ENCODE results near the gene RPTOR.

The RPTOR gene

GRCh38 chr17:80575057-80575875 is 30.6 kb downstream of the RPTOR start:
- Histone ChIP-seq H3K36me3 (ENCODE audit: control insufficient read depth in 2 of 2, insufficient read depth in 1 of 2, low read length in 2 of 2) (no peaks in the 10 kb centered on the region; a peak in 1 of 3 replicates), H3K27ac (ENCODE audit: extremely low read depth, low read depth, low read length) (no peak overlapping the region), H3K4me1 (ENCODE audit: control insufficient read depth, insufficient read depth, low read length) (no peaks in the 10 kb centered on the region), H3K4me3 (ENCODE audit: low read depth, low read length) (no peak overlapping the region), H3K9me3 (ENCODE audit: control insufficient read depth, insufficient read depth, low read depth, low read length) (no peaks in the 10 kb centered on the region)
- CTCF ChIA-PET, result interaction anchor here (0.6 to 4.3 kb wide), 64 partner anchors 9 to 583 kb away, joined by 3 to 45 read pairs (median 5); partner anchors contain the start of genes NPTX1 and RPTOR
- POLR2A ChIA-PET, result interaction anchor here (1.4 kb wide), 1 partner anchor 120 kb away, joined by 4 read pairs; no protein-coding TSS in a partner anchor
- TF ChIP-seq, protein P1, sequence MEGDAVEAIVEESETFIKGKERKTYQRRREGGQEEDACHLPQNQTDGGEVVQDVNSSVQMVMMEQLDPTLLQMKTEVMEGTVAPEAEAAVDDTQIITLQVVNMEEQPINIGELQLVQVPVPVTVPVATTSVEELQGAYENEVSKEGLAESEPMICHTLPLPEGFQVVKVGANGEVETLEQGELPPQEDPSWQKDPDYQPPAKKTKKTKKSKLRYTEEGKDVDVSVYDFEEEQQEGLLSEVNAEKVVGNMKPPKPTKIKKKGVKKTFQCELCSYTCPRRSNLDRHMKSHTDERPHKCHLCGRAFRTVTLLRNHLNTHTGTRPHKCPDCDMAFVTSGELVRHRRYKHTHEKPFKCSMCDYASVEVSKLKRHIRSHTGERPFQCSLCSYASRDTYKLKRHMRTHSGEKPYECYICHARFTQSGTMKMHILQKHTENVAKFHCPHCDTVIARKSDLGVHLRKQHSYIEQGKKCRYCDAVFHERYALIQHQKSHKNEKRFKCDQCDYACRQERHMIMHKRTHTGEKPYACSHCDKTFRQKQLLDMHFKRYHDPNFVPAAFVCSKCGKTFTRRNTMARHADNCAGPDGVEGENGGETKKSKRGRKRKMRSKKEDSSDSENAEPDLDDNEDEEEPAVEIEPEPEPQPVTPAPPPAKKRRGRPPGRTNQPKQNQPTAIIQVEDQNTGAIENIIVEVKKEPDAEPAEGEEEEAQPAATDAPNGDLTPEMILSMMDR (tag by site-specific recombination; IDR thresholded peaks at IDR 0.05), result peak; percentile 98
- TF ChIP-seq ZNF660 (tag by site-specific recombination; IDR thresholded peaks at IDR 0.05) (peak; percentile 93), IKZF3 (tag by site-specific recombination; IDR thresholded peaks at IDR 0.05) (no peak), ZBTB26 (tag by site-specific recombination; optimal IDR thresholded peaks at IDR 0.05) (peak; percentile 39), ZNF404 (tag by site-specific recombination; IDR thresholded peaks at IDR 0.05) (no peak), ZNF416 (tag by site-specific recombination; IDR thresholded peaks at IDR 0.05) (no peak), KLF17 (tag by site-specific recombination; IDR thresholded peaks at IDR 0.05) (0 out of 2 replicates have a peak, but pooled peaks have one; percentile 55), ZBTB8A (tag by site-specific recombination; IDR thresholded peaks at IDR 0.05) (0 out of 2 replicates have a peak, but pooled peaks have one; percentile 24), ZNF561 (tag by site-specific recombination; IDR thresholded peaks at IDR 0.05; ENCODE audit: borderline replicate concordance) (peak; percentile 76; the same call in 1 of the 2 replicates), ZIC2 (tag by site-specific recombination; IDR thresholded peaks at IDR 0.05) (peak; percentile 29; the same call in 1 of the 2 replicates), ZNF664 (tag by site-specific recombination; IDR thresholded peaks at IDR 0.05) (0 out of 2 replicates have a peak, but pooled peaks have one; percentile 26), GLIS1 (tag by site-specific recombination; IDR thresholded peaks at IDR 0.05) (no peak), ZSCAN30 (tag by site-specific recombination; IDR thresholded peaks at IDR 0.05) (peak; percentile 88; the same call in 1 of the 2 replicates), GLI4 (tag by site-specific recombination; IDR thresholded peaks at IDR 0.05) (no peak), ZNF501 (tag by site-specific recombination; IDR thresholded peaks at IDR 0.05) (peak; percentile 62; the same call in 1 of the 2 replicates), OSR2 (tag by site-specific recombination; IDR thresholded peaks at IDR 0.05) (peak; percentile 57; the same call in 1 of the 2 replicates), PRDM2 (tag by site-specific recombination; IDR thresholded peaks at IDR 0.05; ENCODE audit: borderline replicate concordance) (no peak), ZNF629 (tag by site-specific recombination; IDR thresholded peaks at IDR 0.05) (peak; percentile 32), ZNF624 (tag by site-specific recombination; IDR thresholded peaks at IDR 0.05) (no peak), ZNF548 (tag by site-specific recombination; IDR thresholded peaks at IDR 0.05) (no peak)
- TF ChIP-seq, protein P2, sequence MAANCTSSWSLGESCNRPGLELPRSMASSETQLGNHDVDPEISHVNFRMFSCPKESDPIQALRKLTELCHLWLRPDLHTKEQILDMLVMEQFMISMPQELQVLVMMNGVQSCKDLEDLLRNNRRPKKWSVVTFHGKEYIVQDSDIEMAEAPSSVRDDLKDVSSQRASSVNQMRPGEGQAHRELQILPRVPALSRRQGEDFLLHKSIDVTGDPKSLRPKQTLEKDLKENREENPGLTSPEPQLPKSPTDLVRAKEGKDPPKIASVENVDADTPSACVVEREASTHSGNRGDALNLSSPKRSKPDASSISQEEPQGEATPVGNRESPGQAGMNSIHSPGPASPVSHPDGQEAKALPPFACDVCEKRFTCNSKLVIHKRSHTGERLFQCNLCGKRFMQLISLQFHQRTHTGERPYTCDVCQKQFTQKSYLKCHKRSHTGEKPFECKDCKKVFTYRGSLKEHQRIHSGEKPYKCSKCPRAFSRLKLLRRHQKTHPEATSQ (tag by site-specific recombination; IDR thresholded peaks at IDR 0.05), result no peak
- TF ChIP-seq, protein P3, sequence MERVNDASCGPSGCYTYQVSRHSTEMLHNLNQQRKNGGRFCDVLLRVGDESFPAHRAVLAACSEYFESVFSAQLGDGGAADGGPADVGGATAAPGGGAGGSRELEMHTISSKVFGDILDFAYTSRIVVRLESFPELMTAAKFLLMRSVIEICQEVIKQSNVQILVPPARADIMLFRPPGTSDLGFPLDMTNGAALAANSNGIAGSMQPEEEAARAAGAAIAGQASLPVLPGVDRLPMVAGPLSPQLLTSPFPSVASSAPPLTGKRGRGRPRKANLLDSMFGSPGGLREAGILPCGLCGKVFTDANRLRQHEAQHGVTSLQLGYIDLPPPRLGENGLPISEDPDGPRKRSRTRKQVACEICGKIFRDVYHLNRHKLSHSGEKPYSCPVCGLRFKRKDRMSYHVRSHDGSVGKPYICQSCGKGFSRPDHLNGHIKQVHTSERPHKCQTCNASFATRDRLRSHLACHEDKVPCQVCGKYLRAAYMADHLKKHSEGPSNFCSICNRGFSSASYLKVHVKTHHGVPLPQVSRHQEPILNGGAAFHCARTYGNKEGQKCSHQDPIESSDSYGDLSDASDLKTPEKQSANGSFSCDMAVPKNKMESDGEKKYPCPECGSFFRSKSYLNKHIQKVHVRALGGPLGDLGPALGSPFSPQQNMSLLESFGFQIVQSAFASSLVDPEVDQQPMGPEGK (tag by site-specific recombination; IDR thresholded peaks at IDR 0.05), result no peak
